Tibial nerve (tissue), 4 donors: Measurements from ENCODE around the gene HEBP1. TPM values are rescaled to one million over a fixed set of nuclear protein-coding genes. Genes with fewer than 3 reads are reported as not detected.

Experiments used
- DNase-seq, 2 donors: peaks; one replicate each; pipeline ENCODE4 v3.0.0-alpha.2; 2019; ENCODE audit warnings: low spot score in 2 of 2
- H3K27ac ChIP-seq, 4 donors: fragments of 200-600 bp; sonication (generic) in 3 of 4; one replicate each; pipeline ENCODE4 v1.5.1; 2017 to 2019; ENCODE audit warnings: mild to moderate bottlenecking in 1 of 4
- H3K27me3 ChIP-seq, 2 donors: fragments of 200-600 bp; sonication (generic) in 1 of 2; one replicate each; pipeline versions ENCODE4 v1.5.1 to v1.6.0; 2017 to 2019
- H3K36me3 ChIP-seq, 3 donors: fragments of 200-600 bp; sonication (generic); one replicate each; pipeline ENCODE4 v1.5.1; 2018 to 2019
- H3K4me1 ChIP-seq, 4 donors: fragments of 200-600 bp; sonication (generic) in 3 of 4; one replicate each; pipeline ENCODE4 v1.5.1; 2017 to 2019
- H3K4me3 ChIP-seq, 4 donors: fragments of 200-600 bp; sonication (generic) in 3 of 4; one replicate each; pipeline ENCODE4 v1.5.1; 2017 to 2019; ENCODE audit warnings: mild to moderate bottlenecking in 1 of 4, moderate library complexity in 1 of 4
- H3K9me3 ChIP-seq, 4 donors: fragments of 200-600 bp; sonication (generic) in 3 of 4; one replicate each; pipeline ENCODE4 v1.5.1; 2017 to 2019
- CTCF ChIP-seq, 5 experiments: fragments of 200-600 bp in 3 of 5; fragments of 450-650 bp in 2 of 5; sonication (generic) in 3 of 5; IDR thresholded peaks; one replicate each; pipeline ENCODE4 v1.5.1; 2016 to 2019; ENCODE audit warnings: antibody characterized with exemption in 5 of 5, mild to moderate bottlenecking in 3 of 5, moderate library complexity in 2 of 5
- EP300 ChIP-seq, 2 donors: sonication (generic); formaldehyde crosslinking; IDR thresholded peaks; one replicate each; pipeline ENCODE4 v1.6.1; 2017; ENCODE audit warnings: antibody characterized with exemption in 2 of 2, mild to moderate bottlenecking in 1 of 2
- POLR2A ChIP-seq, 2 donors: fragments of 450-650 bp; IDR thresholded peaks; one replicate each; pipeline ENCODE4 v1.6.1; 2017; ENCODE audit warnings: antibody characterized with exemption in 2 of 2, mild to moderate bottlenecking in 2 of 2, moderate library complexity in 2 of 2
- WGBS, 2 donors: methylation state at CpG; one replicate each; pipeline ENCODE4 v1.1.5; 2018; 5-methylcytosine and 5-hydroxymethylcytosine counted together
- total RNA-seq, 4 donors: library from RNA; depleted of rRNA; stranded (reverse); fragments of >200 nt; gene quantifications; one replicate each; pipeline ENCODE4 v1.1.0, GENCODE V29; 2016

HEBP1 gene
- total RNA-seq, 4 donors from 2014 or later: 42.7 to 61.0 (median 51.7) TPM

- Histone ChIP-seq H3K9me3 (no peaks in the 10 kb centered on the region), H3K27ac (peak overlapping the region; percentile 63 to 94 (median 92)), H3K4me3 (peak overlapping the region; percentile 56 to 91 (median 70)), H3K27me3 (no peaks in the 10 kb centered on the region), H3K36me3 (no peaks in the 10 kb centered on the region), H3K4me1 (peaks cover 0 to 43% (median 19%) of the 10 kb centered on the region in 4 donors)
- WGBS, 2 donors: 52 to 79% methylated on average over 6 to 14 of the region's 16 CpGs
- no peak for DNase-seq
- TF ChIP-seq EP300 (IDR thresholded peaks at IDR 0.05) (no peak), CTCF (IDR thresholded peaks at IDR 0.05) (no peak), POLR2A (IDR thresholded peaks at IDR 0.05) (no peak)
Observed at GRCh38 chr12:13001775-13002040, 1.6 kb upstream of the HEBP1 start.

GRCh38 chr12:13000925-13001774, 1.1 kb upstream of the HEBP1 start:
- Histone ChIP-seq H3K4me1 (peaks cover 0 to 44% (median 19%) of the 10 kb centered on the region in 4 donors), H3K27ac (peak overlapping the region; percentile 63 to 94 (median 92)), H3K27me3 (no peaks in the 10 kb centered on the region), H3K36me3 (no peaks in the 10 kb centered on the region), H3K4me3 (peak overlapping the region; percentile 56 to 91 (median 70)), H3K9me3 (no peaks in the 10 kb centered on the region)
- TF ChIP-seq CTCF (IDR thresholded peaks at IDR 0.05) (peak in 4 of 5 experiments; percentile 23 to 59 (median 50)), EP300 (IDR thresholded peaks at IDR 0.05) (no peak), POLR2A (IDR thresholded peaks at IDR 0.05) (no peak)
- DNase-seq: peak in 1 of 2 donors; percentile 31
- WGBS, 2 donors: 0 to 1% methylated on average over 33 to 52 of the region's 82 CpGs

- H3K4me1 ChIP-seq: peaks cover 0 to 47% (median 19%) of the 10 kb centered on the region in 4 donors
- H3K27ac ChIP-seq: peak overlapping the region; percentile 63 to 94 (median 92)
- H3K36me3 ChIP-seq: no peaks in the 10 kb centered on the region
- WGBS, 2 donors: 2% methylated on average over 16 of the region's 16 CpGs
- DNase-seq: no peak
- TF ChIP-seq EP300 (IDR thresholded peaks at IDR 0.05): no peak
- no peak for TF ChIP-seq CTCF (IDR thresholded peaks at IDR 0.05)
- no peak for TF ChIP-seq POLR2A (IDR thresholded peaks at IDR 0.05)
- no peaks in the 10 kb centered on the region for H3K9me3 ChIP-seq
- no peaks in the 10 kb centered on the region for H3K27me3 ChIP-seq
- peak overlapping the region; percentile 56 to 91 (median 70) for H3K4me3 ChIP-seq
Observed at GRCh38 chr12:13000616-13000924, 505 bp upstream of the HEBP1 start.

GRCh38 chr12:12999271-12999958, 650 bp downstream of the HEBP1 start:
- Histone ChIP-seq H3K27ac (peak overlapping the region; percentile 43 to 94 (median 90)), H3K4me3 (peak overlapping the region; percentile 58 to 91 (median 81)), H3K9me3 (no peaks in the 10 kb centered on the region), H3K36me3 (no peaks in the 10 kb centered on the region), H3K4me1 (peaks cover 0 to 50% (median 19%) of the 10 kb centered on the region in 4 donors), H3K27me3 (no peaks in the 10 kb centered on the region)
- no peak for TF ChIP-seq EP300 (IDR thresholded peaks at IDR 0.05)
- no peak for TF ChIP-seq CTCF (IDR thresholded peaks at IDR 0.05)
- TF ChIP-seq POLR2A (IDR thresholded peaks at IDR 0.05): no peak
- WGBS, 2 donors: 25 to 30% methylated on average over 22 of the region's 22 CpGs
- no peak for DNase-seq

- WGBS, 2 donors: 87 to 92% methylated on average over 4 of the region's 4 CpGs
- Histone ChIP-seq H3K9me3 (no peaks in the 10 kb centered on the region), H3K27ac (no peak overlapping the region), H3K4me1 (peaks cover 0 to 54% (median 20%) of the 10 kb centered on the region in 4 donors), H3K36me3 (no peaks in the 10 kb centered on the region), H3K27me3 (no peaks in the 10 kb centered on the region), H3K4me3 (peak overlapping the region in 1 of 4 donors; percentile 91)
- TF ChIP-seq POLR2A (IDR thresholded peaks at IDR 0.05): no peak
- TF ChIP-seq EP300 (IDR thresholded peaks at IDR 0.05): no peak
- TF ChIP-seq CTCF (IDR thresholded peaks at IDR 0.05): no peak
- DNase-seq: no peak
Observed at GRCh38 chr12:12998248-12998647, 1.8 kb downstream of the HEBP1 start.
